ENCODE data around the gene TRIP4. TPM values are rescaled to one million over a fixed set of nuclear protein-coding genes. Genes with fewer than 3 reads are reported as not detected.

Gene TRIP4
- total RNA-seq, 5 donors from 2014 or later (not counting 1 experiment from before 2014, with no cell fraction given): 17.3 to 24.5 (median 21.7) TPM

- Histone ChIP-seq H3K27ac (ENCODE audit: low read length) (no peak overlapping the region), H3K27me3 (replicated peaks in 1 of 2; ENCODE audit: control insufficient read depth in 2 of 2, extremely low read depth in 1 of 2, insufficient read depth in 2 of 2, low read length in 1 of 2) (no peaks in the 10 kb centered on the region), H3K4me3 (ENCODE audit: control insufficient read depth in 1 of 2, extremely low read depth in 1 of 2, low read length in 1 of 2) (no peak overlapping the region), H3K4me1 (ENCODE audit: control insufficient read depth in 1 of 2, extremely low read depth in 1 of 2, insufficient read depth in 2 of 2, low read length in 2 of 2) (peaks cover 23 to 28% of the 10 kb centered on the region in 2 experiments), H3K9me3 (no peaks in the 10 kb centered on the region), H3K36me3 (ENCODE audit: control insufficient read depth in 2 of 2, extremely low read depth in 1 of 2, insufficient read depth in 1 of 2, low read length in 1 of 2) (no peaks in the 10 kb centered on the region)
- ATAC-seq (replicated peaks in 1 of 4): peak in 3 of 4 experiments; percentile 27 to 55 (median 36)
- 0% methylated on average over 2 of the region's 6 CpGs for whole genome bisulfite sequencing (ENCODE audit: insufficient coverage)
- Mint-ChIP-seq H3K4me1 (peaks cover 34 to 63% (median 55%) of the 10 kb centered on the region in 3 donors), H3K4me3 (peak overlapping the region in 1 of 3 donors; percentile 44), H3K27me3 (no peaks in the 10 kb centered on the region), H3K27ac (peak overlapping the region; percentile 50 to 83), H3K36me3 (peaks cover 20% of the 10 kb centered on the region), H3K9me3 (no peaks in the 10 kb centered on the region)
- DNase-seq: no peak
- ChIA-PET CTCF (interaction anchor here in 1 of 2 donors (0.7 kb wide), 1 partner anchor 12 kb away, joined by 3 read pairs; no protein-coding TSS in a partner anchor), POLR2A (interaction anchor here in 1 of 2 donors (1.2 kb wide), 1 partner anchor 18 kb away, joined by 3 read pairs; no protein-coding TSS in a partner anchor)
Observed at GRCh38 chr15:64438653-64439447, 51.2 kb downstream of the TRIP4 start.

- peaks cover 47 to 64% (median 60%) of the 10 kb centered on the region in 3 donors for H3K4me1 Mint-ChIP-seq
- WGBS (ENCODE audit: insufficient coverage): 86% methylated on average over 3 of the region's 3 CpGs
- CTCF ChIA-PET: no interaction called here
- H3K4me3 Mint-ChIP-seq: no peak overlapping the region
- Histone ChIP-seq H3K27ac (ENCODE audit: low read length) (no peak overlapping the region), H3K36me3 (ENCODE audit: control insufficient read depth in 2 of 2, extremely low read depth in 1 of 2, insufficient read depth in 1 of 2, low read length in 1 of 2) (peaks cover 0 to 7% of the 10 kb centered on the region in 2 donors), H3K4me1 (ENCODE audit: control insufficient read depth in 1 of 2, extremely low read depth in 1 of 2, insufficient read depth in 2 of 2, low read length in 2 of 2) (peaks cover 16 to 33% of the 10 kb centered on the region in 2 experiments), H3K27me3 (replicated peaks in 1 of 2; ENCODE audit: control insufficient read depth in 2 of 2, extremely low read depth in 1 of 2, insufficient read depth in 2 of 2, low read length in 1 of 2) (no peaks in the 10 kb centered on the region), H3K4me3 (ENCODE audit: control insufficient read depth in 1 of 2, extremely low read depth in 1 of 2, low read length in 1 of 2) (no peak overlapping the region), H3K9me3 (no peaks in the 10 kb centered on the region)
- peaks cover 16% of the 10 kb centered on the region for H3K36me3 Mint-ChIP-seq
- no peaks in the 10 kb centered on the region for H3K9me3 Mint-ChIP-seq
- DNase-seq (no peak), ATAC-seq (replicated peaks in 1 of 4) (no peak)
- no peaks in the 10 kb centered on the region for H3K27me3 Mint-ChIP-seq
- POLR2A ChIA-PET: no interaction called here
- peak overlapping the region; percentile 38 to 44 for H3K27ac Mint-ChIP-seq
Observed at GRCh38 chr15:64441852-64442251, 54.2 kb downstream of the TRIP4 start.

- H3K27me3 Mint-ChIP-seq: no peaks in the 10 kb centered on the region
- Histone ChIP-seq H3K27ac (ENCODE audit: low read length) (no peak overlapping the region), H3K4me3 (ENCODE audit: control insufficient read depth in 1 of 2, extremely low read depth in 1 of 2, low read length in 1 of 2) (no peak overlapping the region), H3K4me1 (ENCODE audit: control insufficient read depth in 1 of 2, extremely low read depth in 1 of 2, insufficient read depth in 2 of 2, low read length in 2 of 2) (peaks cover 13 to 27% of the 10 kb centered on the region in 2 experiments), H3K27me3 (replicated peaks in 1 of 2; ENCODE audit: control insufficient read depth in 2 of 2, extremely low read depth in 1 of 2, insufficient read depth in 2 of 2, low read length in 1 of 2) (no peaks in the 10 kb centered on the region), H3K9me3 (no peaks in the 10 kb centered on the region), H3K36me3 (ENCODE audit: control insufficient read depth in 2 of 2, extremely low read depth in 1 of 2, insufficient read depth in 1 of 2, low read length in 1 of 2) (peaks cover 0 to 11% of the 10 kb centered on the region in 2 donors)
- ATAC-seq (replicated peaks in 1 of 4): no peak
- H3K4me1 Mint-ChIP-seq: peaks cover 46 to 62% (median 59%) of the 10 kb centered on the region in 3 donors
- DNase-seq: no peak
- H3K27ac Mint-ChIP-seq: peak overlapping the region; percentile 90 to 92
- ChIA-PET POLR2A (interaction anchor here in 1 of 2 donors (0.5 kb wide), 1 partner anchor 24 kb away, joined by 3 read pairs; no protein-coding TSS in a partner anchor), CTCF (no interaction called here)
- 100% methylated on average over 1 of the region's 2 CpGs for WGBS (ENCODE audit: insufficient coverage)
- peaks cover 20% of the 10 kb centered on the region for H3K36me3 Mint-ChIP-seq
- H3K4me3 Mint-ChIP-seq: peak overlapping the region in 1 of 3 donors; percentile 20
- H3K9me3 Mint-ChIP-seq: no peaks in the 10 kb centered on the region
Observed at GRCh38 chr15:64443016-64443415, 55.4 kb downstream of the TRIP4 start.

GRCh38 chr15:64443747-64444621 lies 56.3 kb downstream of the TRIP4 start:
- peak; percentile 35 to 92 (median 88) for ATAC-seq (replicated peaks in 1 of 4)
- ChIA-PET CTCF (interaction anchor here in 1 of 2 donors (0.8 kb wide), 1 partner anchor 209 kb away, joined by 3 read pairs; no protein-coding TSS in a partner anchor), POLR2A (no interaction called here)
- Histone ChIP-seq H3K4me3 (ENCODE audit: control insufficient read depth in 1 of 2, extremely low read depth in 1 of 2, low read length in 1 of 2) (no peak overlapping the region), H3K36me3 (ENCODE audit: control insufficient read depth in 2 of 2, extremely low read depth in 1 of 2, insufficient read depth in 1 of 2, low read length in 1 of 2) (peaks cover 0 to 11% of the 10 kb centered on the region in 2 donors), H3K27me3 (replicated peaks in 1 of 2; ENCODE audit: control insufficient read depth in 2 of 2, extremely low read depth in 1 of 2, insufficient read depth in 2 of 2, low read length in 1 of 2) (no peaks in the 10 kb centered on the region), H3K4me1 (ENCODE audit: control insufficient read depth in 1 of 2, extremely low read depth in 1 of 2, insufficient read depth in 2 of 2, low read length in 2 of 2) (peaks cover 13 to 25% of the 10 kb centered on the region in 2 experiments), H3K27ac (ENCODE audit: low read length) (peak overlapping the region; percentile 30), H3K9me3 (no peaks in the 10 kb centered on the region)
- Mint-ChIP-seq H3K27ac (peak overlapping the region; percentile 90 to 92), H3K27me3 (no peaks in the 10 kb centered on the region), H3K36me3 (peaks cover 21% of the 10 kb centered on the region), H3K4me3 (peak overlapping the region; percentile 2 to 69 (median 41)), H3K9me3 (no peaks in the 10 kb centered on the region), H3K4me1 (peaks cover 45 to 59% (median 58%) of the 10 kb centered on the region in 3 donors)
- 20% methylated on average over 1 of the region's 3 CpGs for WGBS (ENCODE audit: insufficient coverage)
- peak in 1 of 35 experiments; percentile 32 for DNase-seq

GRCh38 chr15:64444836-64445235 lies 57.2 kb downstream of the TRIP4 start:
- POLR2A ChIA-PET: interaction anchor here (0.7 to 0.8 kb wide), 3 partner anchors 10 to 76 kb away, joined by 3 to 16 read pairs (median 8); no protein-coding TSS in a partner anchor
- no peaks in the 10 kb centered on the region for H3K27me3 Mint-ChIP-seq
- CTCF ChIA-PET: interaction anchor here (0.6 kb wide), 2 partner anchors 37 to 185 kb away, joined by 5 to 6 read pairs; no protein-coding TSS in a partner anchor
- H3K4me3 ChIP-seq (ENCODE audit: control insufficient read depth in 1 of 2, extremely low read depth in 1 of 2, low read length in 1 of 2): no peak overlapping the region
- H3K27ac ChIP-seq (ENCODE audit: low read length): no peak overlapping the region
- peak overlapping the region; percentile 90 to 92 for H3K27ac Mint-ChIP-seq
- DNase-seq (no peak), ATAC-seq (replicated peaks in 1 of 4) (no peak)
- H3K9me3 ChIP-seq: no peaks in the 10 kb centered on the region
- H3K4me1 Mint-ChIP-seq: peaks cover 45 to 59% (median 57%) of the 10 kb centered on the region in 3 donors
- peaks cover 14 to 23% of the 10 kb centered on the region in 2 experiments for H3K4me1 ChIP-seq (ENCODE audit: control insufficient read depth in 1 of 2, extremely low read depth in 1 of 2, insufficient read depth in 2 of 2, low read length in 2 of 2)
- H3K27me3 ChIP-seq (replicated peaks in 1 of 2; ENCODE audit: control insufficient read depth in 2 of 2, extremely low read depth in 1 of 2, insufficient read depth in 2 of 2, low read length in 1 of 2): no peaks in the 10 kb centered on the region
- H3K36me3 ChIP-seq (ENCODE audit: control insufficient read depth in 2 of 2, extremely low read depth in 1 of 2, insufficient read depth in 1 of 2, low read length in 1 of 2): peaks cover 0 to 11% of the 10 kb centered on the region in 2 donors
- no peaks in the 10 kb centered on the region for H3K9me3 Mint-ChIP-seq
- H3K4me3 Mint-ChIP-seq: peak overlapping the region in 1 of 3 donors; percentile 2
- H3K36me3 Mint-ChIP-seq: peaks cover 23% of the 10 kb centered on the region

Data from T-cell (primary cell).